AG04450 (cell line): ENCODE data around the gene OR2D2. TPM values are rescaled to one million over a fixed set of nuclear protein-coding genes. Genes with fewer than 3 reads are reported as not detected.

Experiments
- CTCF ChIA-PET: fragments of 300-600, 350-600 bp; formaldehyde crosslinking; extraction: SDS; loops from one replicate; lab custom pipeline; 2022; ENCODE audit warnings: antibody characterized with exemption, inconsistent platforms; lab: Charles Lee
- POLR2A ChIA-PET: fragments of 350-600 bp; formaldehyde crosslinking; extraction: SDS; loops from one replicate; lab custom pipeline; 2021; ENCODE audit warnings: antibody characterized with exemption, inconsistent platforms; lab: Yijun Ruan, JAX
- DNase-seq: peaks from one replicate; pipeline ENCODE4 v3.0.0-alpha.2; 2011; ENCODE audit warnings: low read depth, low spot score
- H3K27ac ChIP-seq: one replicate; pipeline ENCODE4 v1.5.1; 2012; ENCODE audit warnings: low read depth, low read length, control low read depth
- H3K27me3 ChIP-seq: one replicate; pipeline ENCODE4 v1.6.0; 2012; ENCODE audit warnings: low read length; ENCODE audit not compliant: control insufficient read depth, insufficient read depth
- H3K4me3 ChIP-seq: 2 replicates; pipeline ENCODE4 v1.5.1; 2011; ENCODE audit warnings: mild to moderate bottlenecking, low read depth, low read length, control low read depth
- H3K9me3 ChIP-seq: 2 replicates; pipeline ENCODE4 v1.5.1; 2012; ENCODE audit warnings: low read length; ENCODE audit not compliant: control insufficient read depth, insufficient read depth
- polyA plus RNA-seq: library from polyadenylated mRNA; depleted of rRNA; stranded (reverse); fragments of >200 nt; gene quantifications from 2 replicates; pipeline ENCODE4 v1.2.3, GENCODE V29; 2011; rRNA removed
- TF ChIP-seq, protein P1 (sequence below): IDR thresholded peaks from 2 replicates; pipeline ENCODE4 v1.5.1; 2011; ENCODE audit warnings: low read depth, low read length, control low read depth, inconsistent platforms

Gene OR2D2
- polyA plus RNA-seq, 1 experiment = not detected

DNA sequence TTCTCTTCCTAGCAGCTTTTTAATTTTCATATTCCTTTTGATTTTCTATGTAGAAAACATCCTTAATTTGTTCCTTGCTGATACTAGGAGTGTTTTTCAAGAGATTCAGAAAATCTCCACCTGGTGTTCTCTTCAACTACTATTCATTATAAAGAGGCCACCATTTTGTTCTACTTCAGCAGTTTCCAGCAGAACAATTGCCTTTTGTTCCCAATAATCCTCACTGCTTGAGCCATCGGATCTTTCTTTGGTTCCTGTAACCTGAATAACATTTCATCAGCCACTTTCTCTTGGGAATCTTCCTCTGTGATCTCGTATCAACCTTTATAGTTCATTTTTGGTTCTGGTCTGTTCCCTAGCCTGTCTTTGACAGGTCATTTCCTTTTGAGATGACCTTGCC lies 48.6 kb downstream of the OR2D2 start:
- DNase-seq = no peak
- Histone ChIP-seq H3K9me3 (no peaks in the 10 kb centered on the region), H3K27ac (no peak overlapping the region), H3K4me3 (no peak overlapping the region), H3K27me3 (no peaks in the 10 kb centered on the region)
- CTCF ChIA-PET = interaction anchor here (1.0 kb wide), 1 partner anchor 32 kb away, joined by 3 read pairs; no protein-coding TSS in a partner anchor
- POLR2A ChIA-PET = no interaction called here
- TF ChIP-seq, protein P1, sequence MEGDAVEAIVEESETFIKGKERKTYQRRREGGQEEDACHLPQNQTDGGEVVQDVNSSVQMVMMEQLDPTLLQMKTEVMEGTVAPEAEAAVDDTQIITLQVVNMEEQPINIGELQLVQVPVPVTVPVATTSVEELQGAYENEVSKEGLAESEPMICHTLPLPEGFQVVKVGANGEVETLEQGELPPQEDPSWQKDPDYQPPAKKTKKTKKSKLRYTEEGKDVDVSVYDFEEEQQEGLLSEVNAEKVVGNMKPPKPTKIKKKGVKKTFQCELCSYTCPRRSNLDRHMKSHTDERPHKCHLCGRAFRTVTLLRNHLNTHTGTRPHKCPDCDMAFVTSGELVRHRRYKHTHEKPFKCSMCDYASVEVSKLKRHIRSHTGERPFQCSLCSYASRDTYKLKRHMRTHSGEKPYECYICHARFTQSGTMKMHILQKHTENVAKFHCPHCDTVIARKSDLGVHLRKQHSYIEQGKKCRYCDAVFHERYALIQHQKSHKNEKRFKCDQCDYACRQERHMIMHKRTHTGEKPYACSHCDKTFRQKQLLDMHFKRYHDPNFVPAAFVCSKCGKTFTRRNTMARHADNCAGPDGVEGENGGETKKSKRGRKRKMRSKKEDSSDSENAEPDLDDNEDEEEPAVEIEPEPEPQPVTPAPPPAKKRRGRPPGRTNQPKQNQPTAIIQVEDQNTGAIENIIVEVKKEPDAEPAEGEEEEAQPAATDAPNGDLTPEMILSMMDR = no peak

GRCh38 chr11:6841694-6842093 lies 50.6 kb downstream of the OR2D2 start:
- Histone ChIP-seq H3K27ac (no peak overlapping the region), H3K4me3 (no peak overlapping the region), H3K27me3 (no peaks in the 10 kb centered on the region), H3K9me3 (no peaks in the 10 kb centered on the region)
- TF ChIP-seq, protein P1 = no peak
- POLR2A ChIA-PET = no interaction called here
- DNase-seq = no peak
- CTCF ChIA-PET = interaction anchor here (1.5 kb wide), 1 partner anchor 29 kb away, joined by 5 read pairs; no protein-coding TSS in a partner anchor

Other genes with a start within 250 kb of the OR2D2 start
- 8.7 and 11.2 TPM in 2 replicates for gene DCHS1, start 236.7 kb downstream of the OR2D2 start, polyA plus RNA-seq
- gene MRPL17, start 209.2 kb downstream of the OR2D2 start, polyA plus RNA-seq = 63.3 and 69.1 TPM in 2 replicates
- 0.11 and 0.19 TPM in 2 replicates for gene OR2AG2, start 120.5 kb downstream of the OR2D2 start, polyA plus RNA-seq
- gene OR2AG1, start 109.5 kb downstream of the OR2D2 start, polyA plus RNA-seq = not detected in 2 replicates
- 0.02 and 0.06 TPM in 2 replicates for gene OR6A2, start 92.8 kb downstream of the OR2D2 start, polyA plus RNA-seq
- not detected in 2 replicates for gene OR10A5, start 46.8 kb downstream of the OR2D2 start, polyA plus RNA-seq
- gene OR10A2, start 29.4 kb downstream of the OR2D2 start, polyA plus RNA-seq = not detected in 2 replicates
- not detected in 2 replicates for gene OR10A4, start 15.9 kb downstream of the OR2D2 start, polyA plus RNA-seq
- gene OR2D3, start 28.5 kb upstream of the OR2D2 start, polyA plus RNA-seq = not detected in 2 replicates
- 2.7 and 4.1 TPM in 2 replicates for gene ZNF215, start 33.9 kb upstream of the OR2D2 start, polyA plus RNA-seq
- 1.9 and 3.4 TPM in 2 replicates for gene ZNF214, start 127.8 kb upstream of the OR2D2 start, polyA plus RNA-seq
- gene NLRP14, start 128.0 kb upstream of the OR2D2 start, polyA plus RNA-seq = 0.02 and 0.06 TPM in 2 replicates
- gene RBMXL2, start 196.5 kb upstream of the OR2D2 start, polyA plus RNA-seq = not detected in 2 replicates